Tibial nerve (tissue), 4 donors: ENCODE measurements around the gene COMMD1. TPM values are rescaled to one million over a fixed set of nuclear protein-coding genes. Genes with fewer than 3 reads are reported as not detected.

ENCODE experiments used
- DNase-seq, 2 donors: peaks; one replicate each; pipeline ENCODE4 v3.0.0-alpha.2; 2019; ENCODE audit warnings: low spot score in 2 of 2
- H3K27ac ChIP-seq, 4 donors: fragments of 200-600 bp; sonication (generic) in 3 of 4; one replicate each; pipeline ENCODE4 v1.5.1; 2017 to 2019; ENCODE audit warnings: mild to moderate bottlenecking in 1 of 4
- H3K27me3 ChIP-seq, 2 donors: fragments of 200-600 bp; sonication (generic) in 1 of 2; one replicate each; pipeline versions ENCODE4 v1.5.1 to v1.6.0; 2017 to 2019
- H3K36me3 ChIP-seq, 3 donors: fragments of 200-600 bp; sonication (generic); one replicate each; pipeline ENCODE4 v1.5.1; 2018 to 2019
- H3K4me1 ChIP-seq, 4 donors: fragments of 200-600 bp; sonication (generic) in 3 of 4; one replicate each; pipeline ENCODE4 v1.5.1; 2017 to 2019
- H3K4me3 ChIP-seq, 4 donors: fragments of 200-600 bp; sonication (generic) in 3 of 4; one replicate each; pipeline ENCODE4 v1.5.1; 2017 to 2019; ENCODE audit warnings: mild to moderate bottlenecking in 1 of 4, moderate library complexity in 1 of 4
- H3K9me3 ChIP-seq, 4 donors: fragments of 200-600 bp; sonication (generic) in 3 of 4; one replicate each; pipeline ENCODE4 v1.5.1; 2017 to 2019
- CTCF ChIP-seq, 5 experiments: fragments of 200-600 bp in 3 of 5; fragments of 450-650 bp in 2 of 5; sonication (generic) in 3 of 5; IDR thresholded peaks; one replicate each; pipeline ENCODE4 v1.5.1; 2016 to 2019; ENCODE audit warnings: antibody characterized with exemption in 5 of 5, mild to moderate bottlenecking in 3 of 5, moderate library complexity in 2 of 5
- EP300 ChIP-seq, 2 donors: sonication (generic); formaldehyde crosslinking; IDR thresholded peaks; one replicate each; pipeline ENCODE4 v1.6.1; 2017; ENCODE audit warnings: antibody characterized with exemption in 2 of 2, mild to moderate bottlenecking in 1 of 2
- POLR2A ChIP-seq, 2 donors: fragments of 450-650 bp; IDR thresholded peaks; one replicate each; pipeline ENCODE4 v1.6.1; 2017; ENCODE audit warnings: antibody characterized with exemption in 2 of 2, mild to moderate bottlenecking in 2 of 2, moderate library complexity in 2 of 2
- WGBS, 2 donors: methylation state at CpG; one replicate each; pipeline ENCODE4 v1.1.5; 2018; 5-methylcytosine and 5-hydroxymethylcytosine counted together
- total RNA-seq, 4 donors: library from RNA; depleted of rRNA; stranded (reverse); fragments of >200 nt; gene quantifications; one replicate each; pipeline ENCODE4 v1.1.0, GENCODE V29; 2016

The COMMD1 gene
- total RNA-seq, 4 donors from 2014 or later: 29.6 to 49.2 (median 43.7) TPM

DNA sequence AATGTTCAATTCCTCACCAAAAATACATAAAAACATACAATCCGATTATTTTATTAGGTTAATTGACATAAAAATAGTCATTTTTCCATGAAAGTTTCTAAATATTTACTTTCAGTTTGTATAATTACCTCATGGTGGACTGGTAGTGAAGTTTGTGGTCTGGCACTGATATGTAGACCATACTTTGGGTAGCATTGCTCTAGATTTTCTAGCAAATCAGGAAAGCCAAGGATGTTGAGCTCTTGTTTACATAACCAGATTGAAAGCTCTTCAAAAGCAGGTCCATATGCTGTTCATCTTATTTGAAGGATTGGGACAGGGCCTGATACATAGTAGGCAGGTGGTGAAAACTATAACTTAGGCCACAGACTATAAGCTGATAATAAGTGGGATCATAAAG lies 61.8 kb downstream of the COMMD1 start:
- no peak for DNase-seq
- no peaks in the 10 kb centered on the region for H3K36me3 ChIP-seq
- H3K27me3 ChIP-seq: no peaks in the 10 kb centered on the region
- H3K9me3 ChIP-seq: no peaks in the 10 kb centered on the region
- H3K27ac ChIP-seq: peak overlapping the region in 1 of 4 donors; percentile 16
- 69 to 72% methylated on average over 1 of the region's 1 CpG for WGBS, 2 donors
- H3K4me3 ChIP-seq: no peak overlapping the region
- TF ChIP-seq EP300 (IDR thresholded peaks at IDR 0.05) (no peak), POLR2A (IDR thresholded peaks at IDR 0.05) (no peak), CTCF (IDR thresholded peaks at IDR 0.05) (no peak)
- H3K4me1 ChIP-seq: peaks cover 0 to 1% (median 0%) of the 10 kb centered on the region in 4 donors

DNA sequence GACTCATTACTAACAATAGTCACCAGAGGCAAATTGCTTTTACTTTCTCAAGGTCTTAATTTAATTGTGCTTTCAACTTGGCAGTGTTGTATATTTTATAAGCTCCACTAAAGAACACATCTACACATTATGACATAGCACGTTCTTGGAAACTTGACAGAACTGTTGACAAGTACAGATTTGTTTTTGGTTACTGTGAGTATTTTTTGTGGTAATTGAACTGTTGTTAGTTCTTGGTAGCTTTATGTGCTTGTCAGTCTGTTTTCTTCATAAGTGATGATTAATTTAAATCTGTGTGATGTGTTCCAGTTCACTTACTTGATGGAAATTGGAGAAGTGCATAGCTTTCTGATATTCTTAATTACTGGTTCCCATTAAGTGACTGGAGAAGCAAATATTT lies 63.9 kb downstream of the COMMD1 start:
- Histone ChIP-seq H3K36me3 (no peaks in the 10 kb centered on the region), H3K4me3 (no peak overlapping the region)

DNA sequence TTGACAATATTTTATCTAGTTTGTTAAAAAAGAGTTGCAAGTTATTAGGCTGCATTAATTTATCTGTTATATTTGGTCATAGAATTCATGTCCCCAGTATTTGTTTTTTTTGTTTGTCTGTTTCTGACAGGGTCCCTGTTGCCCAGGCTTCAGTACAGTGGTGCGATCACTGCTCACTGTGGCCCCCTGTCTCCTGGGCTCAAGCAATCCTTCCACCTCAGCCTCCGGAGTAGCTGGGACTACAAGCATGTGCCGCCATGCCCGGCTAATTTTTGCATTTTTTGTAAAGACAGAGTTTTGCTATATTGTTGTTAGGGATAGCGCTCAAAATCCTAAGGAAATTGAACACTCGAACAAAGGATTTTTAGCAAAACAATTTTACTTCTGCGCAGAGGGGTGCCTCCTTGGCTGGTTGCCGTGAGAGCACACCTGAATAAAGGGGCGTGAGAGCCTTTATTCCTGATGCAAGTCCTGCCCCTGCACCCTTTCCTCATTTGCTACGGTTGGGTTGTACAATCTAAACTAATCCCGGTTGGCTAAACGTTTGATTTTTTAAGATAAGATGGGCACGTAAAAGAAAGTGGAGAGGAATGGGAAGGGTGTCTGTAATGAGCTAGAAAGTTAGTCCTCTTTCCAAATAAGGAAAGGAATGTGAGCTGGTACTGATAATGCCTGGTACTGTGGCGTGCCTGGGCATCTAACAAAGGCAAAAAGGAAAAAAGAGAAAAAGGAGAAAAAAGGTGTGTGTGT lies 65.5 kb downstream of the COMMD1 start:
- H3K9me3 ChIP-seq: no peaks in the 10 kb centered on the region
- no peaks in the 10 kb centered on the region for H3K27me3 ChIP-seq
- TF ChIP-seq POLR2A (IDR thresholded peaks at IDR 0.05): no peak
- no peak for TF ChIP-seq CTCF (IDR thresholded peaks at IDR 0.05)
- TF ChIP-seq EP300 (IDR thresholded peaks at IDR 0.05): no peak
- no peak for DNase-seq
- H3K4me1 ChIP-seq: no peaks in the 10 kb centered on the region
- no peaks in the 10 kb centered on the region for H3K36me3 ChIP-seq
- 80 to 86% methylated on average over 14 of the region's 14 CpGs for WGBS, 2 donors
- H3K27ac ChIP-seq: no peak overlapping the region
- H3K4me3 ChIP-seq: no peak overlapping the region

More for the DNA sequence above, 63.9 kb downstream of the COMMD1 start:
- H3K4me1 ChIP-seq: no peaks in the 10 kb centered on the region
- H3K27ac ChIP-seq: no peak overlapping the region
- H3K27me3 ChIP-seq: no peaks in the 10 kb centered on the region
- no peak for TF ChIP-seq CTCF (IDR thresholded peaks at IDR 0.05)
- no peak for TF ChIP-seq POLR2A (IDR thresholded peaks at IDR 0.05)
- no peak for TF ChIP-seq EP300 (IDR thresholded peaks at IDR 0.05)
- no peak for DNase-seq
- no peaks in the 10 kb centered on the region for H3K9me3 ChIP-seq
- WGBS, 2 donors: 58 to 60% methylated on average over 1 of the region's 1 CpG

DNA sequence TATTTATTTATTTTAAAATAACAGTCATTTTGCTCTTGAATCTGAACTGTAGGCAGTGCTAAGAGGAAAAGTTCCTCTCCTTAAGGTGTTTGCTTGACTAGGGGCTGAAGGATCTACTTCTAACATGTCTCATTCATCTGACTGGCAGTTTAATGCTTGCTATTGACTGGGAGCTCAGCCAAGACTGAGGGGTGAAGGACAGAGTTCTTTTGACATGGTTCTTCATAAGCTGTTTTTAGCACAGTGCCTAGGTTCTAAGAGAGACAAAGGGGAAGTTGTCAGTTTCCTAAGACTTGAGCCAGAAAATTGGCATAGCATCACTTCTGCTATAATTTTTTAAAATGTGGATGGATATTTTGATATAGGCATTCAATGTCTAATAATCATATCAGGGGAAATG lies 73.0 kb downstream of the COMMD1 start:
- Histone ChIP-seq H3K9me3 (peaks cover 0 to 28% (median 1%) of the 10 kb centered on the region in 4 donors), H3K4me3 (no peak overlapping the region), H3K4me1 (peaks cover 0 to 12% (median 4%) of the 10 kb centered on the region in 4 donors), H3K27me3 (no peaks in the 10 kb centered on the region), H3K36me3 (peaks cover 0 to 3% (median 0%) of the 10 kb centered on the region in 3 donors), H3K27ac (peak overlapping the region in 1 of 4 donors; percentile 23)
- peak in 1 of 2 donors; percentile 38 for DNase-seq
- TF ChIP-seq CTCF (IDR thresholded peaks at IDR 0.05) (no peak), EP300 (IDR thresholded peaks at IDR 0.05) (peak in 1 of 2 donors; percentile 34)

- TF ChIP-seq POLR2A (IDR thresholded peaks at IDR 0.05) (no peak), CTCF (IDR thresholded peaks at IDR 0.05) (no peak), EP300 (IDR thresholded peaks at IDR 0.05) (no peak)
- Histone ChIP-seq H3K9me3 (peaks cover 0 to 28% (median 1%) of the 10 kb centered on the region in 4 donors), H3K27me3 (no peaks in the 10 kb centered on the region), H3K4me3 (no peak overlapping the region), H3K27ac (no peak overlapping the region), H3K36me3 (peaks cover 0 to 3% (median 0%) of the 10 kb centered on the region in 3 donors), H3K4me1 (peaks cover 0 to 12% (median 4%) of the 10 kb centered on the region in 4 donors)
- no peak for DNase-seq
- WGBS, 2 donors: 100% methylated on average over 1 of the region's 1 CpG
Measured at GRCh38 chr2:61980758-61981157, 75.3 kb downstream of the COMMD1 start.
